ENCODE results near the gene TCF7L2. TPM values are rescaled to one million over a fixed set of nuclear protein-coding genes. Genes with fewer than 3 reads are reported as not detected.

Gene TCF7L2
- total and polyA plus RNA-seq, 9 of the 15 experiments (the other 6 are each of a cell fraction or from before 2014, with no cell fraction given) = 0.32 to 2.8 (median 0.92) TPM

GRCh38 chr10:113060201-113061053 is 110.4 kb downstream of the TCF7L2 start (continued):
- TF ChIP-seq RERE (CRISPR knock-in tag; IDR thresholded peaks at IDR 0.05; ENCODE audit: borderline replicate concordance) = no peak
- TF ChIP-seq CTCF (IDR thresholded peaks at IDR 0.05 in 2 of 3, conservative IDR thresholded peaks at IDR 0.05 in 1 of 3; ENCODE audit: insufficient read depth in 2 of 3, low read depth in 1 of 3, low read length in 3 of 3) = no peak
- TF ChIP-seq SP2 (IDR thresholded peaks at IDR 0.05; ENCODE audit: extremely low read depth, low read depth, low read length, poor library complexity, severe bottlenecking) = no peak
- peak; percentile 52; the same call in 1 of the 2 replicates for TF ChIP-seq VEZF1 (CRISPR knock-in tag; IDR thresholded peaks at IDR 0.05)
- TF ChIP-seq MAX (CRISPR knock-in tag; IDR thresholded peaks at IDR 0.05) = no peak
- TF ChIP-seq NUFIP1 (IDR thresholded peaks at IDR 0.05; ENCODE audit: partially characterized antibody) = no peak
- TF ChIP-seq RB1 (IDR thresholded peaks at IDR 0.05; ENCODE audit: low read depth) = no peak
- TF ChIP-seq GATA2 (CRISPR knock-in tag; IDR thresholded peaks at IDR 0.05) = peak; percentile 74
- TF ChIP-seq HEY1 (CRISPR knock-in tag; IDR thresholded peaks at IDR 0.05; ENCODE audit: borderline replicate concordance) = no peak
- no peak for TF ChIP-seq ZNF146 (CRISPR knock-in tag; IDR thresholded peaks at IDR 0.05; ENCODE audit: unreplicated experiment)
- TF ChIP-seq FOXK2 (conservative IDR thresholded peaks at IDR 0.05 in 1 of 2, IDR thresholded peaks at IDR 0.05 in 1 of 2; ENCODE audit: low read depth in 2 of 2) = peak; percentile 33 to 56; a peak in 1 of 4 replicates
- no peak for TF ChIP-seq NCOA2 (IDR thresholded peaks at IDR 0.05; ENCODE audit: partially characterized antibody in 2 of 2)
- peak; percentile 47; the same call in 1 of the 2 replicates for TF ChIP-seq HDAC2 (IDR thresholded peaks at IDR 0.05)
- TF ChIP-seq TAF7 (tag; IDR thresholded peaks at IDR 0.05) = no peak
- TF ChIP-seq ZBTB12 (CRISPR knock-in tag; IDR thresholded peaks at IDR 0.05) = no peak
- TF ChIP-seq EP300 (IDR thresholded peaks at IDR 0.05; ENCODE audit: low read length) = peak; percentile 91
